Gastroesophageal sphincter (tissue), 4 donors: ENCODE data around the gene BLTP3A. TPM values are rescaled to one million over a fixed set of nuclear protein-coding genes. Genes with fewer than 3 reads are reported as not detected.
"Not testable (repeated sequence)": the region's sequence is repeated elsewhere in the genome, so short reads cannot be mapped to it uniquely, and the experiment has no call there.

Experiments used
- ATAC-seq: fragments of 150-250 bp; one replicate; pipeline ENCODE4 v1.9.1; 2016; ENCODE audit warnings: mild to moderate bottlenecking, moderate library complexity
- H3K27ac ChIP-seq, 4 donors: fragments of 200-600 bp; sonication (generic) in 3 of 4; 1 replicate in 3 of 4; 2 replicates in 1 of 4; pipeline ENCODE4 v1.5.1; 2016 to 2019
- H3K27me3 ChIP-seq: fragments of 200-600 bp; sonication (generic); one replicate; pipeline ENCODE4 v1.5.1; 2019
- H3K36me3 ChIP-seq, 2 donors: fragments of 200-600 bp; sonication (generic); one replicate each; pipeline ENCODE4 v1.5.1; 2019; ENCODE audit warnings: control low read depth in 1 of 2
- H3K4me1 ChIP-seq, 3 donors: fragments of 200-600 bp; sonication (generic); 1 replicate in 2 of 3; 2 replicates in 1 of 3; pipeline ENCODE4 v1.5.1; 2016 to 2019; ENCODE audit warnings: control low read depth in 2 of 3
- H3K4me3 ChIP-seq, 2 donors: fragments of 200-600 bp; sonication (generic); one replicate each; pipeline ENCODE4 v1.5.1; 2019; ENCODE audit warnings: mild to moderate bottlenecking in 1 of 2, moderate library complexity in 1 of 2
- H3K9me3 ChIP-seq, 3 donors: fragments of 200-600 bp; sonication (generic); one replicate each; pipeline ENCODE4 v1.5.1; 2017 to 2019; ENCODE audit warnings: control low read depth in 2 of 3
- CTCF ChIP-seq, 4 experiments: fragments of 200-600 bp in 2 of 4; fragments of 450-650 bp in 2 of 4; sonication (generic) in 1 of 4; IDR thresholded peaks; one replicate each; pipeline ENCODE4 v1.5.1; 2017 to 2019; ENCODE audit warnings: antibody characterized with exemption in 4 of 4, mild to moderate bottlenecking in 2 of 4, moderate library complexity in 2 of 4
- EP300 ChIP-seq: sonication (generic); formaldehyde crosslinking; IDR thresholded peaks from one replicate; pipeline ENCODE4 v1.6.1; 2017; ENCODE audit warnings: antibody characterized with exemption, mild to moderate bottlenecking
- POLR2A ChIP-seq, 2 donors: fragments of 450-650 bp; IDR thresholded peaks; one replicate each; pipeline ENCODE4 v1.6.1; 2017; ENCODE audit warnings: antibody characterized with exemption in 2 of 2, mild to moderate bottlenecking in 2 of 2, moderate library complexity in 1 of 2
- POLR2AphosphoS5 ChIP-seq: sonication (generic); formaldehyde crosslinking; IDR thresholded peaks from one replicate; pipeline ENCODE4 v1.6.1; 2017; ENCODE audit warnings: antibody characterized with exemption
- WGBS, 2 donors: methylation state at CpG; one replicate each; pipeline ENCODE4 v1.1.5; 2018; ENCODE audit warnings: low coverage in 1 of 2; 5-methylcytosine and 5-hydroxymethylcytosine counted together
- total RNA-seq, 4 donors: library from RNA; depleted of rRNA; stranded (reverse); fragments of >200 nt; gene quantifications; one replicate each; pipeline ENCODE4 v1.1.0, GENCODE V29; 2016

BLTP3A gene
- total RNA-seq, 4 donors from 2014 or later: 6.4 to 11.8 (median 7.7) TPM

DNA sequence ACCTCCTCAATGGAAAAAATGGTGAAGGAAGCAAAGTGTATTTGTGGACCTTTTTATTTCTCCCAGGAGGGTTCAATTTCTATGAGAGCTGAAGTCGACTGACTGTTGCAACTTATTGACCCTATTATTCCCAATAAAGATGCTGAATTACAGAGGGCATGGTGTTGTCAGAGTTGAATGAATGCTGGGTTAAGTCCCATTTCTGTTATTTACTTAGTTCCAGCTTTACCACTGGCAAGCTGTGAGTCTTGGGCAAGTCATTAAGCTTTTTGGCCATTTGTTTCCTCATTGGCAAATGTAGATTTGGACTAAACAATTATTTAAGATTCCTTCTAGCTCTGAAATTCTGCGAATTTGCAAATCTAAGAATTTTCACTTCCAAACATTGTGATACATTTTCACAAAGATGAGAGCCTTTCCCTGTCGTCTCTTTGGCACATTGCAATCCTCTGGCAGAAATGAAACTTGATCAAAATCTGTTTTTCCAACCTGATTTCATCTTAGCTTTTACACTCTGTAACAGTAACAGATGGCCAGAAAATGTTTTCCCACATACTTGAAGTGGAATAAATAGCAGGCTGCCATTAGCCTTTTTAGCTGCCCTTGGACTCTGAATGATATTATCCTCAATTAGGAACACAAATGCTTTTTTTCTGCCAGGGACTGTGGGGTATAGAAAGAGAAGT lies 21.3 kb downstream of the BLTP3A start:
- H3K27ac ChIP-seq: no peak overlapping the region
- WGBS, 2 donors: 60 to 83% methylated on average over 1 to 3 of the region's 3 CpGs
- H3K4me1 ChIP-seq: peaks cover 0 to 12% (median 0%) of the 10 kb centered on the region in 3 donors
- no peak for ATAC-seq
- H3K36me3 ChIP-seq: no peaks in the 10 kb centered on the region
- H3K9me3 ChIP-seq: no peaks in the 10 kb centered on the region
- no peaks in the 10 kb centered on the region for H3K27me3 ChIP-seq
- TF ChIP-seq POLR2AphosphoS5: no peak
- TF ChIP-seq EP300: no peak
- no peak overlapping the region for H3K4me3 ChIP-seq

GRCh38 chr6:34816635-34817301 lies 24.9 kb downstream of the BLTP3A start:
- 68 to 71% methylated on average over 5 of the region's 5 CpGs for WGBS, 2 donors
- Histone ChIP-seq H3K36me3 (peaks cover 0 to 5% of the 10 kb centered on the region in 2 donors), H3K4me1 (peaks cover 0 to 24% (median 0%) of the 10 kb centered on the region in 3 donors), H3K9me3 (no peaks in the 10 kb centered on the region), H3K27ac (no peak overlapping the region), H3K27me3 (no peaks in the 10 kb centered on the region), H3K4me3 (no peak overlapping the region)
- TF ChIP-seq CTCF (IDR thresholded peaks at IDR 0.05) (no peak), EP300 (no peak), POLR2A (IDR thresholded peaks at IDR 0.05) (no peak), POLR2AphosphoS5 (no peak)
- ATAC-seq: no peak

DNA sequence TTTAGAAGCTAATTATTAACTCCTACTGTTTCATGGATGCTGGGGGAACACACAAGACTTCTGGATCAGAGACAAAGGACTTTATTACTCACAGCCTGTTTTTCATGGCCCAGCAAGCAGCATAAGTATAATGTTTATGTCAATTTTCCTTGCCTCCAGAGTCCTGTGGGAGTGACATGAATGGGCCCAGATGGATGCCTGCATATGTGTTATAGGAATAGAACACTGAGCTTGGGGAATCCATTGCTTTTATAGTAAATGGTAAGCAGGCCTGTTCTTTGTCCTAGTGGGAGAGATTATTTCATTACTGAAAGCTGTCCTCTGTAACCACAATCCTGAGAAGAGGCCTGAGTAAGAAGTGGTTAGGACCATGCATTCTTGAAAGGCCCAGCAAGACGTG lies 25.6 kb downstream of the BLTP3A start:
- TF ChIP-seq EP300 (no peak), CTCF (IDR thresholded peaks at IDR 0.05) (no peak), POLR2AphosphoS5 (no peak), POLR2A (IDR thresholded peaks at IDR 0.05) (no peak)
- peaks cover 0 to 19% (median 0%) of the 10 kb centered on the region in 3 donors for H3K4me1 ChIP-seq
- no peaks in the 10 kb centered on the region for H3K9me3 ChIP-seq
- WGBS, 2 donors: 83% methylated on average over 1 of the region's 1 CpG; no CpG with 5 or more reads in 1 of the 2 donors
- no peaks in the 10 kb centered on the region for H3K27me3 ChIP-seq
- no peak for ATAC-seq
- no peak overlapping the region for H3K27ac ChIP-seq
- peaks cover 0 to 12% of the 10 kb centered on the region in 2 donors for H3K36me3 ChIP-seq
- H3K4me3 ChIP-seq: no peak overlapping the region

DNA sequence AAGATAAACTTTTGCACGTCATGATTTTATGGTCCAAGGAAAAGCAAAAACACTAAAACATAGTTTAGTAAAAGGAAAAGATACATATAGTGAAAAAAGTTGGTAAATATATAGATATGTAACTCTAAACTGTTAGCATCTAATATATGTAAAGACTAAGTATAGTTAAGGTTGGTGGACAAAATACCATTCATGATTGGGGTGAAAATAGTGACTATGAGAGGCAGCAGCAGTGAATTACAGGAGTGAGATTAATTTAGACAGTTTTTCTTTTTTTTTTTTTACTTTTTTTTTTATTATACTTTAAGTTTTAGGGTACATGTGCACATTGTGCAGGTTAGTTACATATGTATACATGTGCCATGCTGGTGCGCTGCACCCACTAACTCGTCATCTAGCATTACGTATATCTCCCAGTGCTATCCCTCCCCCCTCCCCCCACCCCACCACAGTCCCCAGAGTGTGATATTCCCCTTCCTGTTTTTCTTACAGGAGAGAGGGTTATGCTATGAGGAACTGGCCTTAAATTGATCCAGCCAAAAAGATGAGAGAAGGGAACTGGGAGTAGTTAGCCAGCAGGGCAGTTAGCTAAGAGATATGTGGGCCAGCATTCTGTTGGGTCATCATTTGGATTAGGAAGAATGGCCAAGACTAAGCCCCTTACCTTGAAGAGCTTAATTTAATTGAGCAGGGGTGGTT lies 27.1 kb downstream of the BLTP3A start:
- H3K9me3 ChIP-seq, ATAC-seq, H3K4me3 ChIP-seq, H3K27ac ChIP-seq, H3K27me3 ChIP-seq: not testable (repeated sequence)
- WGBS, 2 donors: 50 to 57% methylated on average over 1 to 4 of the region's 4 CpGs
- H3K4me1 ChIP-seq: peaks cover 0 to 12% (median 0%) of the 10 kb centered on the region in 3 donors
- H3K36me3 ChIP-seq: peaks cover 0 to 28% of the 10 kb centered on the region in 2 donors

- Histone ChIP-seq H3K27ac (no peak overlapping the region), H3K4me3 (no peak overlapping the region), H3K36me3 (peaks cover 0 to 36% of the 10 kb centered on the region in 2 donors), H3K9me3 (no peaks in the 10 kb centered on the region), H3K4me1 (peaks cover 0 to 12% (median 0%) of the 10 kb centered on the region in 3 donors), H3K27me3 (no peaks in the 10 kb centered on the region)
- no peak for ATAC-seq
- TF ChIP-seq POLR2AphosphoS5 (no peak), CTCF (IDR thresholded peaks at IDR 0.05) (no peak), POLR2A (IDR thresholded peaks at IDR 0.05) (no peak), EP300 (no peak)
- 84% methylated on average over 3 of the region's 3 CpGs for WGBS, 2 donors
Observed at GRCh38 chr6:34819571-34820480, 27.9 kb downstream of the BLTP3A start.
